ENCODE results near the gene TFDP1. TPM values are rescaled to one million over a fixed set of nuclear protein-coding genes. Genes with fewer than 3 reads are reported as not detected.
"Not testable (repeated sequence)": the region's sequence is repeated elsewhere in the genome, so short reads cannot be mapped to it uniquely, and the experiment has no call there.

The TFDP1 gene
- total and polyA plus RNA-seq, 10 donors = 21.7 to 91.7 (median 51.7) TPM

- WGBS, 5 donors = 82 to 91% (median 86%) methylated on average over 18 to 19 of the region's 19 CpGs
- Histone ChIP-seq H3K9me3 (no peaks in the 10 kb centered on the region), H3K27ac (no peak overlapping the region), H3K4me3 (no peak overlapping the region), H3K36me3 (no peaks in the 10 kb centered on the region), H3K4me1 (peaks cover 0 to 13% (median 4%) of the 10 kb centered on the region in 6 donors), H3K27me3 (replicated peaks in 1 of 7) (peaks cover 0 to 13% (median 0%) of the 10 kb centered on the region in 7 donors)
- DNase-seq = peak; percentile 47
- intact Hi-C loops (cut with DNase I; ENCODE audit: low total_unique reads) = loop anchor here (10.0 kb wide), 1 partner anchor 107 kb away; the partner anchor contains the start of gene ADPRHL1
- TF ChIP-seq POLR2AphosphoS5 (IDR thresholded peaks at IDR 0.05) = no peak
Measured at GRCh38 chr13:113561417-113562084, 23.0 kb upstream of the TFDP1 start.

- H3K27ac ChIP-seq = no peak overlapping the region
- TF ChIP-seq CTCF (IDR thresholded peaks at IDR 0.05 in 8 of 11, conservative IDR thresholded peaks at IDR 0.05 in 3 of 11) = peak in 10 of 11 experiments; percentile 31 to 77 (median 64)
- TF ChIP-seq POLR2A (IDR thresholded peaks at IDR 0.05) = no peak
- peak; percentile 9 to 44 (median 39) for TF ChIP-seq POLR2AphosphoS5 (IDR thresholded peaks at IDR 0.05)
- peaks cover 0 to 13% (median 4%) of the 10 kb centered on the region in 6 donors for H3K4me1 ChIP-seq
- DNase-seq = peak; percentile 82
- intact Hi-C loops (cut with DNase I; ENCODE audit: low total_unique reads) = loop anchor here (10.0 kb wide), 1 partner anchor 107 kb away; the partner anchor contains the start of gene ADPRHL1
- no peaks in the 10 kb centered on the region for H3K36me3 ChIP-seq
- WGBS, 5 donors = 25 to 42% (median 28%) methylated on average over 9 to 14 of the region's 14 CpGs
- H3K27me3 ChIP-seq (replicated peaks in 1 of 7) = peaks cover 0 to 13% (median 0%) of the 10 kb centered on the region in 7 donors
- H3K9me3 ChIP-seq = no peaks in the 10 kb centered on the region
- H3K4me3 ChIP-seq = no peak overlapping the region
Measured at GRCh38 chr13:113562085-113562749, 22.3 kb upstream of the TFDP1 start.

- peaks cover 0 to 13% (median 4%) of the 10 kb centered on the region in 6 donors for H3K4me1 ChIP-seq
- DNase-seq = no peak
- no peak overlapping the region for H3K4me3 ChIP-seq
- no peak overlapping the region for H3K27ac ChIP-seq
- WGBS, 5 donors = 62 to 71% (median 68%) methylated on average over 6 to 7 of the region's 7 CpGs
- TF ChIP-seq POLR2AphosphoS5 (IDR thresholded peaks at IDR 0.05) = no peak
- TF ChIP-seq CTCF (IDR thresholded peaks at IDR 0.05 in 8 of 11, conservative IDR thresholded peaks at IDR 0.05 in 3 of 11) = peak in 1 of 11 experiments; percentile 19
- no peak for TF ChIP-seq POLR2A (IDR thresholded peaks at IDR 0.05)
- H3K27me3 ChIP-seq (replicated peaks in 1 of 7) = peaks cover 0 to 13% (median 0%) of the 10 kb centered on the region in 7 donors
- intact Hi-C loops (cut with DNase I; ENCODE audit: low total_unique reads) = loop anchor here (10.0 kb wide), 1 partner anchor 108 kb away; the partner anchor contains the start of gene ADPRHL1
- no peaks in the 10 kb centered on the region for H3K36me3 ChIP-seq
- H3K9me3 ChIP-seq = no peaks in the 10 kb centered on the region
Measured at GRCh38 chr13:113562844-113563243, 21.7 kb upstream of the TFDP1 start.

- WGBS, 5 donors = 77 to 94% (median 84%) methylated on average over 3 to 4 of the region's 4 CpGs
- not testable (repeated sequence) for H3K27ac ChIP-seq, H3K9me3 ChIP-seq, H3K36me3 ChIP-seq, H3K4me3 ChIP-seq
- H3K4me1 ChIP-seq = peaks cover 0 to 13% (median 4%) of the 10 kb centered on the region in 6 donors
- intact Hi-C loops (cut with DNase I; ENCODE audit: low total_unique reads) = loop anchor here (10.0 kb wide), 1 partner anchor 109 kb away; the partner anchor contains the start of gene ADPRHL1
- peaks cover 0 to 13% (median 0%) of the 10 kb centered on the region in 7 donors for H3K27me3 ChIP-seq (replicated peaks in 1 of 7)
- DNase-seq = peak; percentile 37
Measured at GRCh38 chr13:113563511-113563910, 21.0 kb upstream of the TFDP1 start.

Data from spleen (tissue), 11 donors.